ENCODE data around the gene SORCS2. TPM values are rescaled to one million over a fixed set of nuclear protein-coding genes. Genes with fewer than 3 reads are reported as not detected.

The SORCS2 gene
- total RNA-seq, 1 donor from 2014 or later, result 13.8 TPM

DNA sequence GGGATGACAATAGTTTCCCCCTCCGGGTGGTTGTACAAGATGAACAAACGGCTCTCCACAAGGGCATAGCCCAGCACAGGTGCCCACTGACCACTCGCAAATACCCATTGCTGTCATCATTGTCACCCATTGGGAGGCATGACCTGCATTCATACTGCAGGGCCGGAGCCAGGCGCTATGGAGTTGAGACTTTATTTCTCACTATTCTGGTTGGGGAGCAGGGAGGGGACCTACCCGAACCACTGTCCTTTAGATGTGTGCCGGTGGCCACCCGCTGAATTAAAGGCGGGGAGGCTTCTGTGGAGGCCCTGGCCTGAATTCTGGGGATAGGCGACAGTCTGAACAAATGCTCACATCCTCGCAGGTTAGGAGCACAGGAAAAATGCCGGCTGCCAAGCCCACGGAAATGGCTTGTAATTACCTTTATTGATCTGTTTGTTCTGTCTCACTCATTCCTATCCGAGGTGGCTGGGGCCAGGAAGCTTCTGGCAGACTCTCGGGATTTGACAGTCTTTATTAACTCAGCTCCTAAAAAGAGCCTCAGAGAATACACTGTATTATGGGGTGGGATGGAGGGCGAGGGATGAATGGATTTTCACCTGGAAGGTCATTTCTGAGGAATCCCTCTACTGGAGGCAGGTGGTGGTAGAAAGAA lies 367.5 kb downstream of the SORCS2 start:
- peaks cover 9% of the 10 kb centered on the region for H3K4me1 Mint-ChIP-seq (ENCODE audit: low read depth, unreplicated experiment)
- Histone ChIP-seq H3K9ac (ENCODE audit: low read length) (no peak overlapping the region), H3K27me3 (ENCODE audit: insufficient read depth, low read length) (no peaks in the 10 kb centered on the region), H3K36me3 (ENCODE audit: insufficient read depth, low read length) (no peaks in the 10 kb centered on the region), H2AFZ (ENCODE audit: low read depth, low read length) (no peak overlapping the region), H3K4me3 (ENCODE audit: insufficient read depth, low read depth, low read length) (no peak overlapping the region), H4K20me1 (ENCODE audit: insufficient read depth, low read length) (peaks cover 3% of the 10 kb centered on the region), H3K4me1 (ENCODE audit: insufficient read depth, low read length) (peaks cover 4% of the 10 kb centered on the region), H3K79me2 (ENCODE audit: insufficient read depth, low read length) (no peaks in the 10 kb centered on the region), H3K4me2 (ENCODE audit: low read length) (no peak overlapping the region), H3K9me3 (ENCODE audit: insufficient read depth, low read depth, low read length) (peaks cover 4% of the 10 kb centered on the region), H3K27ac (ENCODE audit: low read depth, low read length) (no peak overlapping the region)
- H3K4me3 Mint-ChIP-seq (ENCODE audit: unreplicated experiment), result no peak overlapping the region
- FAIRE-seq (no peak), DNase-seq (ENCODE audit: low read depth) (no peak)
- H3K27me3 Mint-ChIP-seq (ENCODE audit: low read depth, unreplicated experiment), result peaks cover 10% of the 10 kb centered on the region
- H3K9me3 Mint-ChIP-seq (ENCODE audit: unreplicated experiment), result peaks cover 15% of the 10 kb centered on the region
- TF ChIP-seq EZH2 (IDR thresholded peaks at IDR 0.05; ENCODE audit: insufficient read depth, low read length), result no peak
- TF ChIP-seq, protein P1, sequence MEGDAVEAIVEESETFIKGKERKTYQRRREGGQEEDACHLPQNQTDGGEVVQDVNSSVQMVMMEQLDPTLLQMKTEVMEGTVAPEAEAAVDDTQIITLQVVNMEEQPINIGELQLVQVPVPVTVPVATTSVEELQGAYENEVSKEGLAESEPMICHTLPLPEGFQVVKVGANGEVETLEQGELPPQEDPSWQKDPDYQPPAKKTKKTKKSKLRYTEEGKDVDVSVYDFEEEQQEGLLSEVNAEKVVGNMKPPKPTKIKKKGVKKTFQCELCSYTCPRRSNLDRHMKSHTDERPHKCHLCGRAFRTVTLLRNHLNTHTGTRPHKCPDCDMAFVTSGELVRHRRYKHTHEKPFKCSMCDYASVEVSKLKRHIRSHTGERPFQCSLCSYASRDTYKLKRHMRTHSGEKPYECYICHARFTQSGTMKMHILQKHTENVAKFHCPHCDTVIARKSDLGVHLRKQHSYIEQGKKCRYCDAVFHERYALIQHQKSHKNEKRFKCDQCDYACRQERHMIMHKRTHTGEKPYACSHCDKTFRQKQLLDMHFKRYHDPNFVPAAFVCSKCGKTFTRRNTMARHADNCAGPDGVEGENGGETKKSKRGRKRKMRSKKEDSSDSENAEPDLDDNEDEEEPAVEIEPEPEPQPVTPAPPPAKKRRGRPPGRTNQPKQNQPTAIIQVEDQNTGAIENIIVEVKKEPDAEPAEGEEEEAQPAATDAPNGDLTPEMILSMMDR (IDR thresholded peaks at IDR 0.05; ENCODE audit: insufficient read depth, low read depth, low read length), result no peak
- H3K27ac Mint-ChIP-seq (ENCODE audit: unreplicated experiment), result no peak overlapping the region
- H3K36me3 Mint-ChIP-seq (ENCODE audit: low read depth, unreplicated experiment), result peaks cover 10% of the 10 kb centered on the region

DNA sequence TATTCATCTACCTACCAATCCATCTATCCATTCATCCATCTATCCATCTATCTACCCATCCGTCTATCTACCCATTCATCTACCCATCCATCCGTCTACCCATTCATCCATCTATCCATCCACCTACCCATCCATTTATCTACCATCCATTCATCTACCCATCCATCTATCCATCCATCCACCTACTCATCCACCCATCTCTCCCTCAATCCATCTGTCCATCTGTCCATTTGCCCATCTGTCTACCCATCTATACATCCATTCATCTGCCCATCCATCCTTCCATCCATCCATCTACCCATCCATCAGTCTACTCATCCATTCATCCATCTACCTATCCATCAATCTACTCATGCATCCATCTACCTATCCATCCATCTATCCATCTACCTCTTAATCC lies 369.2 kb downstream of the SORCS2 start:
- H3K27ac Mint-ChIP-seq (ENCODE audit: unreplicated experiment), result no peak overlapping the region
- Histone ChIP-seq H3K4me2 (ENCODE audit: low read length) (no peak overlapping the region), H3K9ac (ENCODE audit: low read length) (no peak overlapping the region), H3K27me3 (ENCODE audit: insufficient read depth, low read length) (no peaks in the 10 kb centered on the region), H3K4me1 (ENCODE audit: insufficient read depth, low read length) (peaks cover 4% of the 10 kb centered on the region), H3K4me3 (ENCODE audit: insufficient read depth, low read depth, low read length) (no peak overlapping the region), H3K79me2 (ENCODE audit: insufficient read depth, low read length) (no peaks in the 10 kb centered on the region), H3K36me3 (ENCODE audit: insufficient read depth, low read length) (no peaks in the 10 kb centered on the region), H3K27ac (ENCODE audit: low read depth, low read length) (no peak overlapping the region), H2AFZ (ENCODE audit: low read depth, low read length) (no peak overlapping the region), H4K20me1 (ENCODE audit: insufficient read depth, low read length) (peaks cover 3% of the 10 kb centered on the region), H3K9me3 (ENCODE audit: insufficient read depth, low read depth, low read length) (peaks cover 4% of the 10 kb centered on the region)
- no peak for FAIRE-seq
- DNase-seq (ENCODE audit: low read depth), result no peak
- peaks cover 7% of the 10 kb centered on the region for H3K36me3 Mint-ChIP-seq (ENCODE audit: low read depth, unreplicated experiment)
- no peak for TF ChIP-seq EZH2 (IDR thresholded peaks at IDR 0.05; ENCODE audit: insufficient read depth, low read length)
- peaks cover 10% of the 10 kb centered on the region for H3K27me3 Mint-ChIP-seq (ENCODE audit: low read depth, unreplicated experiment)
- peaks cover 9% of the 10 kb centered on the region for H3K4me1 Mint-ChIP-seq (ENCODE audit: low read depth, unreplicated experiment)
- H3K9me3 Mint-ChIP-seq (ENCODE audit: unreplicated experiment), result peaks cover 9% of the 10 kb centered on the region
- no peak overlapping the region for H3K4me3 Mint-ChIP-seq (ENCODE audit: unreplicated experiment)

DNA sequence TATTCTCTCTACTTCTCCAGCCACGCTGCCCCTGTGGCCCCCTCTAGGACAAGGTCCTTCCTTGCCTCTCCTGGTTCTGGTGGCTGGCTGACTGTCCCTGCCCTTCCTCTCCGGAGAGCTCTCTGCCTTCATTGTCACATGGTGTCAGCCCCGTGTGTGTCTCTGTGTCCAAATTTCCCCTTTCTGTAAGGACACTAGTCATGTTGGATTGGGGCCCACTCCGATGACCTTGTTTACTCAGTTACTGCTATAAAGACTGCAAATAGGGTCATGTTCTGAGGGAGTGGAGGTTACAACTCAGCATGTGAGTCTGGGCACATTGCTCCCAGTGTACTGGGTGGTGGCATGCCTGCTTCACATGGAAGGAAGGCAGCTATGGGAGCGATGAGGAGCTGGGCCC lies 371.9 kb downstream of the SORCS2 start:
- H3K27ac Mint-ChIP-seq (ENCODE audit: unreplicated experiment), result no peak overlapping the region
- no peak for TF ChIP-seq EZH2 (IDR thresholded peaks at IDR 0.05; ENCODE audit: insufficient read depth, low read length)
- TF ChIP-seq, protein P1 (IDR thresholded peaks at IDR 0.05; ENCODE audit: insufficient read depth, low read depth, low read length), result no peak
- no peak overlapping the region for H3K27ac ChIP-seq (ENCODE audit: low read depth, low read length)
- no peaks in the 10 kb centered on the region for H3K4me1 Mint-ChIP-seq (ENCODE audit: low read depth, unreplicated experiment)
- H3K27me3 ChIP-seq (ENCODE audit: insufficient read depth, low read length), result no peaks in the 10 kb centered on the region
- no peak overlapping the region for H2AFZ ChIP-seq (ENCODE audit: low read depth, low read length)
- H3K36me3 ChIP-seq (ENCODE audit: insufficient read depth, low read length), result no peaks in the 10 kb centered on the region
- peaks cover 4% of the 10 kb centered on the region for H3K9me3 ChIP-seq (ENCODE audit: insufficient read depth, low read depth, low read length)
- H3K27me3 Mint-ChIP-seq (ENCODE audit: low read depth, unreplicated experiment), result peaks cover 11% of the 10 kb centered on the region
- H4K20me1 ChIP-seq (ENCODE audit: insufficient read depth, low read length), result peaks cover 3% of the 10 kb centered on the region
- H3K4me3 ChIP-seq (ENCODE audit: insufficient read depth, low read depth, low read length), result no peak overlapping the region
- peaks cover 4% of the 10 kb centered on the region for H3K9me3 Mint-ChIP-seq (ENCODE audit: unreplicated experiment)
- no peak overlapping the region for H3K4me3 Mint-ChIP-seq (ENCODE audit: unreplicated experiment)
- H3K4me1 ChIP-seq (ENCODE audit: insufficient read depth, low read length), result no peaks in the 10 kb centered on the region
- DNase-seq (ENCODE audit: low read depth) (no peak), FAIRE-seq (no peak)
- H3K79me2 ChIP-seq (ENCODE audit: insufficient read depth, low read length), result no peaks in the 10 kb centered on the region
- peaks cover 5% of the 10 kb centered on the region for H3K36me3 Mint-ChIP-seq (ENCODE audit: low read depth, unreplicated experiment)
- no peak overlapping the region for H3K4me2 ChIP-seq (ENCODE audit: low read length)
- H3K9ac ChIP-seq (ENCODE audit: low read length), result no peak overlapping the region

All from astrocyte (in vitro differentiated cells and primary cell).